WTC11 (cell line): ENCODE data around the gene FAM72D. TPM values are rescaled to one million over a fixed set of nuclear protein-coding genes. Genes with fewer than 3 reads are reported as not detected.
"Not testable (repeated sequence)": the region's sequence is repeated elsewhere in the genome, so short reads cannot be mapped to it uniquely, and the experiment has no call there.

Experiments used
- ATAC-seq: fragments of 200-7000 bp; cut with Tn5 transposase; 2 replicates; pipeline ENCODE4 v1.10.0; 2021; ENCODE audit warnings: mild to moderate bottlenecking, moderate library complexity
- CTCF ChIA-PET: fragments of 300-600 bp; sonication (Branson Sonifier 250); formaldehyde crosslinking; loops from one replicate; lab custom pipeline; 2021; ENCODE audit warnings: antibody characterized with exemption; lab: Charles Lee
- POLR2A ChIA-PET: fragments of 350-600 bp; sonication (Branson Sonifier 250); formaldehyde crosslinking; loops from one replicate; lab custom pipeline; 2021; ENCODE audit warnings: antibody characterized with exemption; lab: Charles Lee
- DNase-seq: peaks from one replicate; pipeline ENCODE4 v3.0.0; 2021; ENCODE audit warnings: low spot score
- H3K27ac Mint-ChIP-seq: 2 replicates; pipeline ENCODE4 v1.8.0; 2021; ENCODE audit warnings: mixed read lengths
- H3K27me3 Mint-ChIP-seq: 2 replicates; pipeline ENCODE4 v1.8.0; 2021; ENCODE audit warnings: low read depth, mild to moderate bottlenecking, moderate library complexity, mixed read lengths
- H3K36me3 Mint-ChIP-seq: 2 replicates; pipeline ENCODE4 v1.8.0; 2021; ENCODE audit warnings: mixed read lengths
- H3K4me1 Mint-ChIP-seq: 2 replicates; pipeline ENCODE4 v1.8.0; 2022; ENCODE audit warnings: mixed read lengths
- H3K4me3 Mint-ChIP-seq: 2 replicates; pipeline ENCODE4 v1.8.0; 2021; ENCODE audit warnings: mild to moderate bottlenecking, moderate library complexity, mixed read lengths
- H3K9me3 Mint-ChIP-seq: 2 replicates; pipeline ENCODE4 v1.8.0; 2021; ENCODE audit warnings: mixed read lengths
- total RNA-seq: library from RNA; stranded (reverse); gene quantifications from 3 replicates; pipeline ENCODE4 v1.2.3, GENCODE V29; 2021

The FAM72D gene
- total RNA-seq, 1 experiment from 2014 or later = 14.3 TPM

GRCh38 chr1:145123992-145124641 lies 28.3 kb downstream of the FAM72D start:
- CTCF ChIA-PET, H3K36me3 Mint-ChIP-seq, H3K4me3 Mint-ChIP-seq, H3K27ac Mint-ChIP-seq, POLR2A ChIA-PET, H3K9me3 Mint-ChIP-seq, DNase-seq, H3K27me3 Mint-ChIP-seq, H3K4me1 Mint-ChIP-seq: not testable (repeated sequence)
- ATAC-seq = 0 out of 2 replicates have a peak, but pooled peaks have one; percentile 30

GRCh38 chr1:145125112-145125511 lies 29.3 kb downstream of the FAM72D start:
- H3K36me3 Mint-ChIP-seq, H3K4me1 Mint-ChIP-seq, ATAC-seq, H3K9me3 Mint-ChIP-seq, CTCF ChIA-PET, H3K27ac Mint-ChIP-seq, DNase-seq, H3K4me3 Mint-ChIP-seq, H3K27me3 Mint-ChIP-seq, POLR2A ChIA-PET: not testable (repeated sequence)

GRCh38 chr1:145127144-145127543 lies 31.4 kb downstream of the FAM72D start:
- H3K27ac Mint-ChIP-seq, DNase-seq, H3K9me3 Mint-ChIP-seq, POLR2A ChIA-PET, H3K4me1 Mint-ChIP-seq, H3K27me3 Mint-ChIP-seq, H3K36me3 Mint-ChIP-seq, CTCF ChIA-PET, H3K4me3 Mint-ChIP-seq, ATAC-seq: not testable (repeated sequence)

GRCh38 chr1:145128697-145129469 lies 33.1 kb downstream of the FAM72D start:
- CTCF ChIA-PET, H3K27me3 Mint-ChIP-seq, H3K36me3 Mint-ChIP-seq, H3K27ac Mint-ChIP-seq, H3K4me3 Mint-ChIP-seq, H3K4me1 Mint-ChIP-seq, H3K9me3 Mint-ChIP-seq, POLR2A ChIA-PET: not testable (repeated sequence)
- DNase-seq = peak; percentile 28
- ATAC-seq = peak; percentile 86

GRCh38 chr1:145134476-145134875 lies 38.7 kb downstream of the FAM72D start:
- DNase-seq, H3K9me3 Mint-ChIP-seq, H3K4me1 Mint-ChIP-seq, H3K27me3 Mint-ChIP-seq, POLR2A ChIA-PET, ATAC-seq, CTCF ChIA-PET, H3K27ac Mint-ChIP-seq, H3K4me3 Mint-ChIP-seq, H3K36me3 Mint-ChIP-seq: not testable (repeated sequence)

- ATAC-seq, POLR2A ChIA-PET, DNase-seq, CTCF ChIA-PET, H3K36me3 Mint-ChIP-seq, H3K4me1 Mint-ChIP-seq, H3K9me3 Mint-ChIP-seq, H3K27me3 Mint-ChIP-seq, H3K27ac Mint-ChIP-seq, H3K4me3 Mint-ChIP-seq: not testable (repeated sequence)
Measured at GRCh38 chr1:145140549-145140948, 44.8 kb downstream of the FAM72D start.

GRCh38 chr1:145144264-145144913 lies 48.6 kb downstream of the FAM72D start:
- POLR2A ChIA-PET, CTCF ChIA-PET, H3K36me3 Mint-ChIP-seq, H3K27ac Mint-ChIP-seq, H3K9me3 Mint-ChIP-seq, DNase-seq, H3K4me3 Mint-ChIP-seq, H3K27me3 Mint-ChIP-seq, H3K4me1 Mint-ChIP-seq: not testable (repeated sequence)
- ATAC-seq = peak; percentile 78

GRCh38 chr1:145146308-145146707 lies 50.5 kb downstream of the FAM72D start:
- ATAC-seq, CTCF ChIA-PET, H3K36me3 Mint-ChIP-seq, H3K9me3 Mint-ChIP-seq, H3K4me1 Mint-ChIP-seq, POLR2A ChIA-PET, H3K4me3 Mint-ChIP-seq, H3K27me3 Mint-ChIP-seq, H3K27ac Mint-ChIP-seq, DNase-seq: not testable (repeated sequence)

GRCh38 chr1:145147172-145147571 lies 51.4 kb downstream of the FAM72D start:
- H3K36me3 Mint-ChIP-seq, H3K27me3 Mint-ChIP-seq, ATAC-seq, POLR2A ChIA-PET, H3K9me3 Mint-ChIP-seq, H3K4me3 Mint-ChIP-seq, DNase-seq, H3K27ac Mint-ChIP-seq, CTCF ChIA-PET, H3K4me1 Mint-ChIP-seq: not testable (repeated sequence)

- H3K9me3 Mint-ChIP-seq, DNase-seq, H3K36me3 Mint-ChIP-seq, H3K4me3 Mint-ChIP-seq, H3K27ac Mint-ChIP-seq, H3K4me1 Mint-ChIP-seq, POLR2A ChIA-PET, H3K27me3 Mint-ChIP-seq, CTCF ChIA-PET: not testable (repeated sequence)
- peak; percentile 47 for ATAC-seq
Measured at GRCh38 chr1:145155421-145155820, 59.6 kb downstream of the FAM72D start.

GRCh38 chr1:145155873-145156272 lies 60.1 kb downstream of the FAM72D start:
- CTCF ChIA-PET, H3K27ac Mint-ChIP-seq, H3K36me3 Mint-ChIP-seq, H3K27me3 Mint-ChIP-seq, H3K9me3 Mint-ChIP-seq, H3K4me1 Mint-ChIP-seq, DNase-seq, POLR2A ChIA-PET: not testable (repeated sequence)
- peak overlapping the region; percentile 69 for H3K4me3 Mint-ChIP-seq
- ATAC-seq = peak; percentile 42

GRCh38 chr1:145156891-145157610 lies 61.3 kb downstream of the FAM72D start:
- not testable (repeated sequence) for H3K36me3 Mint-ChIP-seq, ATAC-seq

More at GRCh38 chr1:145156891-145157610, 61.3 kb downstream of the FAM72D start:
- H3K4me1 Mint-ChIP-seq, H3K9me3 Mint-ChIP-seq, CTCF ChIA-PET, POLR2A ChIA-PET, H3K27me3 Mint-ChIP-seq: not testable (repeated sequence)
- Mint-ChIP-seq H3K4me3 (peak overlapping the region; percentile 85), H3K27ac (0 out of 2 replicates have a peak overlapping the region, but pooled peaks have one; percentile 23)
- peak; percentile 38 for DNase-seq
